Measurements from ENCODE around the gene ADAMTS18. TPM values are rescaled to one million over a fixed set of nuclear protein-coding genes. Genes with fewer than 3 reads are reported as not detected.

ADAMTS18 gene
- total and polyA plus RNA-seq, 2 donors (not counting 3 experiments of a cell fraction or from before 2014, with no cell fraction given), result 18.4 to 27.5 TPM

GRCh38 chr16:77459534-77460254 is 24.9 kb upstream of the ADAMTS18 start:
- BruUV-seq (replicated peaks), result no TSS peak
- intact Hi-C loops (cut with micrococcal nuclease) (no loop called here), dilution Hi-C loops (cut with MboI; ENCODE audit: extremely low pct_ligation_motif_present, low sequenced_read_pairs) (no loop called here)
- no peak for TF ChIP-seq GATA2 (IDR thresholded peaks at IDR 0.05; ENCODE audit: insufficient read depth, insufficient read length, low read depth, low read length)
- no peak for TF ChIP-seq EZH2 (IDR thresholded peaks at IDR 0.05; ENCODE audit: borderline replicate concordance, low read depth, low read length, severe bottlenecking)
- no peak for TF ChIP-seq MYC (IDR thresholded peaks at IDR 0.05; ENCODE audit: low read depth, low read length)
- no peak for TF ChIP-seq MAX (IDR thresholded peaks at IDR 0.05; ENCODE audit: insufficient read depth, insufficient read length)
- no peak overlapping the region for H3K4me2 ChIP-seq (ENCODE audit: insufficient read depth, low read length)
- H3K9ac ChIP-seq (replicated peaks; ENCODE audit: extremely low read depth, insufficient read depth, low read length), result no peak overlapping the region
- ChIA-PET CTCF (no interaction called here), POLR2A (no interaction called here)
- H3K4me1 ChIP-seq (ENCODE audit: control insufficient read depth, extremely low read depth, insufficient read depth, low read length), result peaks cover 19% of the 10 kb centered on the region
- no peak overlapping the region for H3K27ac ChIP-seq (ENCODE audit: insufficient read depth, low read depth, low read length)
- H4K20me1 ChIP-seq (replicated peaks; ENCODE audit: control insufficient read depth, extremely low read depth, insufficient read depth, low read length), result no peaks in the 10 kb centered on the region
- H3K4me3 ChIP-seq (replicated peaks in 1 of 3; ENCODE audit: insufficient read depth in 1 of 3, low read depth in 1 of 3, low read length in 3 of 3), result no peak overlapping the region
- H3K36me3 ChIP-seq (ENCODE audit: control insufficient read depth in 2 of 2, extremely low read depth in 1 of 2, insufficient read depth in 2 of 2, low read length in 2 of 2), result no peaks in the 10 kb centered on the region
- no peaks in the 10 kb centered on the region for H3K27me3 ChIP-seq (ENCODE audit: control insufficient read depth in 2 of 2, insufficient read depth in 2 of 2, low read length in 2 of 2)
- H3K9me1 ChIP-seq (replicated peaks; ENCODE audit: control insufficient read depth, extremely low read depth, insufficient read depth, low read length), result no peaks in the 10 kb centered on the region
- no peak for FAIRE-seq
- no peak for DNase-seq (ENCODE audit: low read depth, low spot score)
- no peaks in the 10 kb centered on the region for H3K9me3 ChIP-seq (replicated peaks; ENCODE audit: control insufficient read depth, insufficient read depth, low read length)
- H3K79me2 ChIP-seq (ENCODE audit: control insufficient read depth, insufficient read depth, low read length), result no peaks in the 10 kb centered on the region
- no peak overlapping the region for H2AFZ ChIP-seq (ENCODE audit: low read depth, low read length)

DNA sequence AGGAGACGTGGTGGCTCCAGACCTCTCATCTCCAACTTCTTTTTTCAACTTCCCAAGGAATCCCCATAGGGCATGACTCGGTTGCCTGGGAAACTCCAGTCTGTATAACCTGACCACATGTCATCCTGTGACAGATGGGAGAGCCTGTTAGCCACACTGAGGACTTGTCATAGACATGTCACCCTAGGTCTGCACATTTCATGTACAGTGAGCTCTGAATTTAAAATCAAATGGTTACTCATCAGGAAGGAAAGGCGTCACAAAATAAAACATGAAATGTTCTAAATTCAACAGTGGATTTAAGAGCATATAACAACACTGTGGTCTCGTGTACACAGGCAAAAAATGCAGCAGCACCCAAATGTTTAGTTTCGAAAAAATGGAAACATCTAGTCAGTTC is 22.2 kb upstream of the ADAMTS18 start:
- FAIRE-seq (peak; percentile 85), DNase-seq (ENCODE audit: low read depth, low spot score) (peak; percentile 93)
- H3K4me3 ChIP-seq (replicated peaks in 1 of 3; ENCODE audit: insufficient read depth in 1 of 3, low read depth in 1 of 3, low read length in 3 of 3), result peak overlapping the region in 1 of 3 experiments; percentile 60
- ChIA-PET CTCF (interaction anchor here (0.6 to 3.4 kb wide), 12 partner anchors 9 to 221 kb away, joined by 3 to 14 read pairs (median 3); no protein-coding TSS in a partner anchor), POLR2A (interaction anchor here (0.6 kb wide), 1 partner anchor 76 kb away, joined by 7 read pairs; no protein-coding TSS in a partner anchor)
- no TSS peak for BruUV-seq (replicated peaks)
- H3K9me1 ChIP-seq (replicated peaks; ENCODE audit: control insufficient read depth, extremely low read depth, insufficient read depth, low read length), result no peaks in the 10 kb centered on the region
- TF ChIP-seq MYC (IDR thresholded peaks at IDR 0.05; ENCODE audit: low read depth, low read length) (no peak), EZH2 (IDR thresholded peaks at IDR 0.05; ENCODE audit: borderline replicate concordance, low read depth, low read length, severe bottlenecking) (no peak), GATA2 (IDR thresholded peaks at IDR 0.05; ENCODE audit: insufficient read depth, insufficient read length, low read depth, low read length) (peak; percentile 36), JUN (IDR thresholded peaks at IDR 0.05; ENCODE audit: borderline replicate concordance, insufficient read depth, insufficient read length, low read depth) (peak; percentile 81), POLR2AphosphoS5 (IDR thresholded peaks at IDR 0.05; ENCODE audit: insufficient read depth, low read depth, low read length) (peak; percentile 50), FOS (IDR thresholded peaks at IDR 0.05; ENCODE audit: borderline replicate concordance, insufficient read depth, low read length) (peak; percentile 73)
- H3K79me2 ChIP-seq (ENCODE audit: control insufficient read depth, insufficient read depth, low read length), result no peaks in the 10 kb centered on the region
- no peaks in the 10 kb centered on the region for H3K27me3 ChIP-seq (ENCODE audit: control insufficient read depth in 2 of 2, insufficient read depth in 2 of 2, low read length in 2 of 2)
- peak overlapping the region; percentile 95 for H3K27ac ChIP-seq (ENCODE audit: insufficient read depth, low read depth, low read length)
- H4K20me1 ChIP-seq (replicated peaks; ENCODE audit: control insufficient read depth, extremely low read depth, insufficient read depth, low read length), result no peaks in the 10 kb centered on the region
- H2AFZ ChIP-seq (ENCODE audit: low read depth, low read length), result peak overlapping the region; percentile 30
- H3K4me1 ChIP-seq (ENCODE audit: control insufficient read depth, extremely low read depth, insufficient read depth, low read length), result peaks cover 19% of the 10 kb centered on the region
- H3K9ac ChIP-seq (replicated peaks; ENCODE audit: extremely low read depth, insufficient read depth, low read length), result peak overlapping the region; percentile 94
- intact Hi-C loops (cut with micrococcal nuclease) (loop anchor here (1.0 to 2.0 kb wide), 6 partner anchors 42 to 221 kb away; no protein-coding TSS in a partner anchor), dilution Hi-C loops (cut with MboI; ENCODE audit: extremely low pct_ligation_motif_present, low sequenced_read_pairs) (no loop called here)
- H3K9me3 ChIP-seq (replicated peaks; ENCODE audit: control insufficient read depth, insufficient read depth, low read length), result no peaks in the 10 kb centered on the region
- H3K36me3 ChIP-seq (ENCODE audit: control insufficient read depth in 2 of 2, extremely low read depth in 1 of 2, insufficient read depth in 2 of 2, low read length in 2 of 2), result no peaks in the 10 kb centered on the region
- H3K4me2 ChIP-seq (ENCODE audit: insufficient read depth, low read length), result peak overlapping the region; percentile 93
